ENCODE data around the gene MBLAC1. TPM values are rescaled to one million over a fixed set of nuclear protein-coding genes. Genes with fewer than 3 reads are reported as not detected.

The MBLAC1 gene
- total and polyA plus RNA-seq, 9 of the 15 experiments (the other 6 are each of a cell fraction or from before 2014, with no cell fraction given), result 0.03 to 3.1 (median 0.52) TPM

- TF ChIP-seq HNRNPK (IDR thresholded peaks at IDR 0.05; ENCODE audit: low read depth, low read length, poor library complexity, severe bottlenecking), result no peak
- TF ChIP-seq LARP7 (IDR thresholded peaks at IDR 0.05), result no peak; the same call in 1 of the 2 replicates
- TF ChIP-seq KLF6 (CRISPR knock-in tag; IDR thresholded peaks at IDR 0.05; ENCODE audit: borderline replicate concordance), result peak; percentile 80; the same call in 1 of the 2 replicates
- no peak; the same call in 1 of the 2 replicates for TF ChIP-seq ZNF707 (CRISPR knock-in tag; conservative IDR thresholded peaks at IDR 0.05)
- TF ChIP-seq MAX (CRISPR knock-in tag; IDR thresholded peaks at IDR 0.05), result no peak; the same call in 1 of the 2 replicates
- TF ChIP-seq SUPT5H (IDR thresholded peaks at IDR 0.05), result peak; percentile 94
- TF ChIP-seq FOSL1 (tag; conservative IDR thresholded peaks at IDR 0.05), result no peak
- TF ChIP-seq CHD4 (IDR thresholded peaks at IDR 0.05; ENCODE audit: insufficient read depth, insufficient replicate concordance, low read depth, low read length, poor library complexity, severe bottlenecking), result no peak
- no peak for TF ChIP-seq ZNF79 (CRISPR knock-in tag; IDR thresholded peaks at IDR 0.05; ENCODE audit: low read depth)
- no peak for TF ChIP-seq USF2 (CRISPR knock-in tag; IDR thresholded peaks at IDR 0.05)
- TF ChIP-seq MGA (IDR thresholded peaks at IDR 0.05), result peak; percentile 46; the same call in 1 of the 2 replicates
Observed at GRCh38 chr7:100119072-100119969, 7.4 kb upstream of the MBLAC1 start, which contains the start of the genes CNPY4 and TAF6 (continued).
